Stimulated activated CD8-positive, alpha-beta memory T cell treated with anti-CD3 and anti-CD28 coated beads, Interleukin-15, amount 100 ng/mL, for 1 hour (primary cell): ENCODE results near the gene BICD1.

Source experiments
- DNase-seq: peaks from one replicate; pipeline ENCODE4 v3.0.0-alpha.2; 2020; ENCODE audit warnings: low read depth

The BICD1 gene

DNA sequence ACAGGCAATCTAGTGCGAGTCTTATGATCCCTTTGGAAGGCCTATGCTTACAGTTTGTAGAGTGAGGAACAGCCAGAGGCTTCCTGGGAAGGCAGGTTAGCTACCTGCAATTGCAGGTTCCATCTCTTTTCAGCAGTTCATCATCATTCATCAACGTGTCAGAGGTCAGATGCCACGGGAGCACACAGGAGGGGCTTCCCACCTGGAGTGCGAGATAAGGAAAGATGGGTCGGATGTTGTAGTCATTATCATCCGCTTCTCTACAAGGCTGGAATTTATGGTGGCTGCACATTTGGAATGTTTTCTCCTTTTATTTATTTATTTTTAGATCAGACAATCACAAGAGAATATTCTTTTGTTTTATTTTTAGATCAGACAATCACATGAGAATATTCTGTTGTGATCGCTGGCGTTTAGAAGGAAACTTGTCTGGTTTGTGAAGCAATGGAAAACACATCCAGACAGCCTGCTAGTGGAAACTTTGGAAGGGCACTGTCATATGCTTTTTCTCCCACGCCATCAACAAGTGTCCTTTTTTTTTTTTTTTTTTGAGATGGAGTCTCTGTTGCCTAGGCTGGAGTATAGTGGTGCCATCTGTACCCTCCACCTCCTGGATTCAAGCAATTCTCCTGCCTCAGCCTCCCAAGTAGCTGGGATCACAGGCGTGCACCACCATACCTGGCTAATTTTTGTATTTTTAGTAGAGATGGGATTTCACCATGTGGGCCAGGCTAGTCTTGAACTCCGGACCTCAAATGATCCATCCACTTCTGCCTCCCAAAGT, 1.9 kb upstream of the BICD1 start:
- no peak for DNase-seq

DNA sequence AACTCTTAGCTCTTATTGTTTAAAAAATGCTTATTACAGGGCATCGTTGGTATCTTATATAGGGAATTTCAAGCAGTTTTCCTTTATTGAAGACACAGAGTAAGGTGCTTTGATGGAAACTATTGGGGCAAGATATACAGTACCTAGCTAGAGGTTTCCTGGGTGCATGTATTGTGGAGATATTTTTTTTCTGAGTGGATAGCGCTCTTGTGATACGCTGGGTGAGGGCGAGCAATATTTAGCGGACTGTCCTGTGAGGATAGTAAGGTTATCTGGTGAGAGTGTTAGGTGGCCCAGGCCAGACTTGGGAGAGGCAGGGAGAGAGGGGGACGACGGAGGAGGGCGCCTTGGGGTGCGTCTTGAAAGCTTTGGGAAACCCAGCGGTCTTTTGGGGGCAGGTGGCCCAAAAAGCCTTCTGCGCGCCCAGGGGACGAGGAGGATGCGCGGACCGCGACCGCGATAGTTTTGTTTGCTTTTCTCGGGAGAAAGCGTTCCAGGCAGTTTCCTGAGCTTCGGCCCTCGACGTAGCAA, 596 bp upstream of the BICD1 start:
- DNase-seq, result no peak

DNA sequence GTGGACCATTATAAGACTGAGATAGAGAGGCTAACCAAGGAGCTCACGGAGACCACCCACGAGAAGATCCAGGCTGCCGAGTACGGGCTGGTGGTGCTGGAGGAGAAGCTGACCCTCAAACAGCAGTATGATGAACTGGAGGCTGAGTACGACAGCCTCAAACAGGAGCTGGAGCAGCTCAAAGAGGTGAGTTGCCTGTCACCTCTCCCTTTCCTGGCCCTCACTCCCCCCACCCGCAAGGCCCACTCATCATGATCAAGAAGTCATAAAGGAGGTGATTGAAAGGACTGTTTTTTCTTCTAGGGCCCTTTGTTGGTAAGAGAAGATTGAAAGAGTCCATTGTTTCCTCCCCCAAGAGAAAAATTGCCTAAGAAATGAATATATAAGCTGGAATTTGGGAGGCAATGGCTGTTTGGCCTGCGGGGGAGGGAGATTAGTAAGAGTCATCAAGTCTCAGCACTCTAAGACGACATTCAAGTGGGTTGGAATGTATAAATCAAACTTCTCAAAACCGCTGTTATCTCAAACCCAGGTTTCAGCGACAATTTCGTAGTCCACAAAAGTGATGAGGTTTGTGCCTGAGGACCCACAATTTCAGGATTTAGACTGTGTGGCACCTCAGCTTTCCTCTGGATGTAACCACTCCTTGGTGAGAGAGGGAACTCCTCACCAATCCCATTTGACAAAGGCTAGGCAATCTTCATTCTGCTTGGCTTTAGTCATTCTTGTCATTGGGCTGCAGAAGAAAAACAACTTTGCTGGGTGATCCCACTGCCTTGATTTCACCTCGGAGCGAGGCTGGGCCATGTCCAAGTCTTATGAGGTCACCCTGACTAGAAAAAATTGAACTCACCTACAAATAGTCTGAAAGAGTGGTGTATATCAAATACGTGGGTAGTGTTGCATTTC, 966 bp downstream of the BICD1 start:
- no peak for DNase-seq

DNA sequence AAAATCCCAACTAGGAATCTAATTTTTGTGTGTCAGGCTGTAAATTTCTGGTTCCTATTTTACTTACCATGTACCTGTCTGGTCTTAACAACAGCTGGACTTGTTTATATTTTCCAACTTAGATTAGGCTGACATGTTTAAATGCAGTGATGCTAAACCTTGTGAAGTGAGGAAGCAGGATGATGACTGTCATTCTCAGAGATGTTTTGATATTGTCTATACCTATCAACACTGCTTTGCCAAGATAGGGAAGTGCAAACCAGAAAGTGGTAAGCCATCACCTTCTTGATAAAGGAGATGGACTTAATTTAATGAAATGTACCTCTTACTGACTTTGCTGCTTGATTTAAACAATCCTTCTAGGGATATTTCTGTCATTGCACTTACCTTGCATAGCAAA, 2.1 kb downstream of the BICD1 start:
- no peak for DNase-seq

DNA sequence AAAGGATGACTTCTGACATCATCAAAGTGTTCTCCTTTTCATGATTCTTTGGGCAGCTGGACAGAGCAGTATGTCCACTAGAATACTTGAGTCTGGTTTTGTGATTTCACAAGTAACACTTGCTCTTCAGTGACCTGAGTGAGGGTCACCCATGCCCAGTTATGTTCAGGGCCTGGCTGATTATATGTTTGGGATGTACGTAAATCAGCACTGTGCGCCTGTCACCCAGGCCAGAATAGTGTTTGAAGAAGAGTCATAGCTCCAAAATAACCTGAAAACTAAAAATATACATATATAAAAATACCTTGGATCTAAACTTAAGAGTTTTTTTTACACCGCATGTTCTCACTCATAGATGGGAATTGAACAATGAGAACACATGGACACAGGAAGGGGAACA, 3.8 kb downstream of the BICD1 start:
- no peak for DNase-seq

DNA sequence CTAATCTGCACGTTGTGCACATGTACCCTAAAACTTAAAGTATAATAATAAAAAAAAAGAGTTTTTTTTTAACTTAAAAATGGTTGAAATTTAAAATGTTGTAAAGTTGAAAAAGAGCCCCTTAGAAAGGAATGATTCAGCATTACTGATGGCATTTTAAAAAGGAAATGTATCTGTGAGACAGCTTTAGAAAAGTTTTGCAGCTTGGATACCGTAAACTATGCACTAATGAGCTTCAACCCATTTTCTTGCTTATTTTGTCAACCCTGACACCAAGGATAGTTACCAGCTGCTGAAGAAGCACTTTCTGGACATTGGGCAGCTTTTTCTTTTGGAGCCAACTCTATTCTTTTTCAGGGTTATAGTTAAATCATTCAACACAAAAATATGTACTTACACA, 4.3 kb downstream of the BICD1 start:
- DNase-seq, result no peak

DNA sequence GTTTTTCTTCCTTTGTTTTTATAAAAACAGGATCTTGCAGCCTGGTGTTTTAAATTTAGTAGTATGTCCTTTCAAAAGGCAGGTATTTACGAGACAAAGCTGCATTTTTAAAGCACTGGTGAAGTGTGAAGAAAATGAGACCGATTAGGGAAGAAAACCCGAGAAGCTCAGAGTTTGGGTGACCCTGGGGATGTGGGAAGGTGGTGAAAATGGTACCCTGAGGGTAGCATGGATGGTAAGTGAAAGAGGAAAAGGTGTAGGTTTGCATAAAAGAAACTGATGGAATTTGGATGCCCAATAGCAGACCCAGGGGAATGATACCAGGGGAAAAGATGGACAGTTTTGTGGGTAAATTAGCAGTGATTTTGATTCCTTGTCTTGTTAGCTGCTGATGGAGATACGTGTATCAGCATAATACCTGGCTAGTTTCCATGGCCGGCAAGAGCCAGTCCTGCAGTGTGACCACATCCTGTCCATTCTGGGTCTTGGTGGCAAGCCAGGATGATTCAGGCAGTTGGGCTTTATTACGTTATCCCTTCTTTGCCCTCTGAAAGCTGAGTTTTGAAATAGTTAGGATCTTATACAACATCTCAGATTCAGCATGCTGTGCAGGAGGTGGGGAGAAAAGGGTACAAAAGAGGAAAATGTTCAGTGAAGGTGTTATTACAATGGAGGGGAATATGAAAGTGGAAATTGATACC, 8.9 kb downstream of the BICD1 start:
- DNase-seq, result no peak

DNA sequence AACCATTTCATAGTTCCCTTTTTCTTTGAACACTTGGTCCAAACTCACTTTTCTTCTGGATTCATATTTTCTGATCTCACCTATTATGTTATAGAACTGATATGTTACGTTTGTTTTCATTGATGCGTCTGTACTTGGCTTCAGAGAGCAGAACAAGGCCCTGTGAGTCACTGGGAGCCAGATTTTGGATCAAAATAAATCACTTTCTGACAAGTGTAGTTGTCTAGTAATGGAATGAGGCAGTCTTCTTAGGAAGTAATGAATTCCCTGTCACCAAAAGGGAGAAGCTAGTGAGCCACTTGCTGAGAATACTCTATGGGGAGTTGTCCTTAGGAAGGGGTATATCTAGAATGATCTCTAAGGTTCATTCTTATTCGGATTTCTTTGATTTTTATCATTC, 10.2 kb downstream of the BICD1 start:
- DNase-seq, result no peak

DNA sequence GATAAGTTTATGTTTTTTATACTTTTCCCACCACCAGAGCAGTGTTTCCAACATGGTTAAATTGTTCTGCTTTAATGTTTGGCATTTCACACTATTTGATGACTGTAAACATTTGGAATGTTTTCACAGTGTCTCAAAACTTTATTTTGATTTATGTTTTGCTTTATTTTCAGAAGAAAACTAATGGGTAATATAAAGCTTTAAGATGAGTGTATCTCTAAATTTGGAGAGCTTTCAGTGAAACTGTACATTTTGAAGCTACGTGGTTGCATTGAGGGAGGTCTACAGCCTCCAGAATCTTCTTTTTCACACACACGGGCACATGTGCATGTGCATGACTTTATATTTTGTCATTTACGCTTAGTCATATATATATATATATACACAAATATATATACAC, 10.7 kb downstream of the BICD1 start:
- DNase-seq, result no peak

DNA sequence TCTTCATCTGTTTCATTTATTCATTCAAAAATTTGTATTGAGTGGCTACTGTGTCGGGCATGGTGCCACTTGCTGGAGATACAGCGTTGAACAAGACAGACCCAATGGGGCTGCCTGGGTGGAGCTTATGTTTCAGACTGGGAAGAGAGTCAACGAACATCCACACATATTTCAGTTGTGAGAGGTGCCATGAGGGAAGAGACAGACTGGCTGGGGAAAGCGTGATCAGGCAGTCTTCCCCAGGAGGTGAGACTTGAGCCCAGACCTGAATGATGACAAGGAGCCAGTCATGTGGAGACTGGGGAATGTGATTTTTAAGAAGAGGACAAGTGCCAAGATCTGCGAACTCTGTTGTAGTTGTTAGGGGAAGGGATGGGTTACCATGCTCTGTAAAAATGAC, 12.2 kb downstream of the BICD1 start:
- no peak for DNase-seq

DNA sequence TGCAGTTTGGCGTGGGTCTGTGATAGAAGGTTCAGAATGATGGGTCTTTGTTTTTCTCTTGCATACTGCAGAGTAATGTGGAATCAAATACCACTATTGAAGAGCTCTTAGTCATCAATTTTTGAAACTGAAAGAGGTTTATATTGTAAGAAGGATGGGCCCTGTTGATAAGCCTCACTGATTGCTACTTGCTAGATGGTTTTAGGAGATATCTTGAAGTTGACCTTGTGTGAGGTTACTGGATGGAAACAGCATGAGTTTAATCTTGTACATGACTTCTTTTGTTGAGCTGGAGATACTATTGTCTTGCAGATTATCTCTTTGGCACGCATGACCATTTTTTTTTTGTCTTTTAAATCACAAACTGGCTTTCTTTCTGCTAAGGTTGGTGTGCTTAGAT, 13.8 kb downstream of the BICD1 start:
- no peak for DNase-seq

DNA sequence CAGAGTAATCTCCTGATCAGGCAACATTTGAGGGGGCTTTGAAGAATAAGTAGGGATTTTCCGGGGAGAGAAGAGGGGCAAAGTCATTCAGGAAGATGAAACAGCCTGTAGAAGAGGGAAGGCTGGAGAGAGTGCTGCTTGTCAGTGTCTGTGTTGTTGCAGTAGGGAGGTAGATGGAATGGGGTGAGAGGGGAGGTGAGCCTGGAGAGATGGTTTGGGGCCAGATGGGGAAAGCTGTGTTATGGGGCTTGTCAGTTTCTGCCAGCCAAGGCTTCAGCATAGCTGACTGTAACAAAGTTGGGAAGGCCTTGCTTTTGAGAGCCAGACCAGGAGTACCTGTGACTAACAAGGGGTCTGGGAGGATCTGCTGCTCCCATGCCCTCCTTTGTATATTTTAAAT, 18.0 kb downstream of the BICD1 start:
- DNase-seq, result no peak

DNA sequence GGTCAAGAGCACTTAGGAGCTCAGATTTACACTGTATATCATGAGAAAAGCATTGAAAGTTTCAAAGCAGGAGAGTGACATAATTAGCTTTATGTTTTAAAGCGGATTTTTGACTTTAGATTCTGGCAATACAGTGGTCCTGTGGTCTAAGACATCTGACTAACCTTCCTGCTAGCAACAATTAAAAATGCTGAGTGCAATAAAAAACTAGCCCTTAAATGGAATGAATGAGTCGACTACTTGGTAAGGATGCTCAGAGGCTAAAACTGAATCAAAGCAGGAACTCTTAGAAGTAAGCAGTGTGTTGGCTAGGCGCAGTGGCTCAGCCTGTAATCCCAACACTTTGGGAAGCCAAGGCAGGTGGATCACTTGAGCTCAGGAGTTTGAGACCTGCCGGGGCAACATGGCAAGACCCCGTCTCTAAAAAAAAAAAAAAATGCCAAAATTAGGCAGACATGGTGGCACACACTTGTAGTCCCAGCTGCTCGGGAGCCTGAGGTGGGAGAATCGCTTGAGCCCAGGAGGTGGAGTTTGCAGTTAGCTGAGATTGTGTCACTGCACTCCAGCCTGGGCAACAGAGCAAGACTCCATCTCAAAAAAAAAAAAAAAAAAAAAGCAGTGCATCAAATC, 18.9 kb downstream of the BICD1 start:
- no peak for DNase-seq

DNA sequence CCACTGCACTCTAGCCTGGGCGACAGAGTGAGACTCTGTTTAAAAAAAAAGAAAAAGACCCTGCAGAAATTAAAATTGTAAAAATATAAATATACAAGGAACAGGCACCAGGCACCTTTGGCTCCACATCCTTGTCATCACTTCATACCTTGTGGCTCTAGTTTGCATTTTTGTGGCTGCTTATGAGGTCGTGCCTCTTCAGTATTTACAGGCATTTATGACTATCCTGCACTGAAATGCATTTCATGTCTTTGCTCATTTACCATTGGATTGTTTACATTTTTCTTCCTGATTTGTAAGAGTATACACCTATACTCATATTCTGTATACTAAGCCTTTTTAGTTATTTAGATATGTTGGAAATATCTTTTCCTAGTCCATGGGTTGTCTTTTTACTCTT, 20.1 kb downstream of the BICD1 start:
- no peak for DNase-seq

DNA sequence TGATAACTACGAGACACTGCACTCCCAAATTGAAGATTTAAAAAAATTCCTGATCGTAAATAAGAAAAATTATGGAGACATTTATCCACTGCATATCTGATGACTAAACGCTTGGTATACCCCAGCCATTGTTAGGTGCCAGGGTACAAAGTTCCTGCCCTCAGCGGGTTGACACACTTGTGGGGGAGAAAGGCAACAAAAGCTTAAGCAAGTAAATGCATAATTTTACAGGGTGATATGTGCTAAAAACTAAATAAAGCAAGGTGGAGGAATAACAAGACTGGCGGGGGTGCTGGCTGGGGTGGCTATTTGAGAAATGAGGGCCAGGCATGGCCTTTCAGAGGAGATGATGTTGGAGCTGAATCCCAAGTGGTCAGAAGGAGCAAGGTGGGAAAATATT, 25.0 kb downstream of the BICD1 start:
- DNase-seq, result no peak

DNA sequence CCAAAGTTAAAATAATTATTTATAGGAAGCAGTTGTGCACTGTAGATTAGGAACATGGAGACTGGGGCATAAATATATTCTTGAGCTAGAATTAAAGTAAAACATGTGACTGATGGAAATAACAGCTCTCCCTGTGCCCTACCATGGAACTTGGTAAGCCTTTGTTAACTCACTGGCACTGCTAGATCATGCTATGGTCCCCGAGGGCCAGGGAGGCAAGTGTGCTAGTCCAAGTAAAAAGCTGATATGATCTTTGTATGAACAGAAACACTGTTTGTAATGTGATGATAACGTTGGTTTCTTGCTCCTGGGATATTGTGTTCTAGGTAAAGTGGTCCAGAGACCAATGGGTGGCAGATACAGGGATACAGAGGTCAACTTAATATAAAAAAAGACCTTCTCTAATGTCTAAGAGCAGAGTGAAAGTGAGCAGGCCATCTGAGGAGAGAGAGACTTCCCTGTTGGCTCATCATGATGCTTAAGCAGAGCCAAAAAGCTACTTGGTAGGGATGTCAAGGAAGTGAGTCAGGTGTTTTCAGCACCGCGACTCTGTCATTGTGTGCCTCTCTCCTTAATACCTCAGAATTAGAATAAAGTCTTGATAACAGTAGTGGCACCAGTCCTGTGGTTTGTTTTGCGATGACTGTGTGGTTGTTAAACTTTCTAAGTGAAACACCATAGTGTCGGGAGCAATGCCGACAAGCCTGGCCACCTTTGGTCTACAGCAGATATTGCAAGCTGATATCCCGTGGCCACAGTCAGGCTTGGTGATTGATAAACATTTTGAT, 27.6 kb downstream of the BICD1 start:
- no peak for DNase-seq

DNA sequence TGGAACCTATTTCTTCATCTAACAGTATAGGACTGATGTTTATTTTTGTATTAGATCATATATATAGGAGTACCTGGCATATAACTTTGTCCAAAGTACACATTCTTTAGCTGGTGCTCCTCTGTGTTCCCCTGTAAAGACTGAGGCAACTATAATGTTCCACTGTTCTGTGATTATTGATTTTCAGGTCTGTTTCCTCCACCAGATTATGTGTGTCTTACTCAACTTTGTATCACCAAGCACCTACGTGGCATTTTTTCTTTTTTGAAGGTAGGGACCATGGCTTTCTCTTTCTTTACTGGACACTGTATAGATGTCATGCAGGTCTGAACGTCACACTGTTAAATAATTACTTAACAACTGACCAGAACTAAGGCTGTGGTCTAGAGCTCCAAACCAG, 29.3 kb downstream of the BICD1 start:
- DNase-seq, result no peak

DNA sequence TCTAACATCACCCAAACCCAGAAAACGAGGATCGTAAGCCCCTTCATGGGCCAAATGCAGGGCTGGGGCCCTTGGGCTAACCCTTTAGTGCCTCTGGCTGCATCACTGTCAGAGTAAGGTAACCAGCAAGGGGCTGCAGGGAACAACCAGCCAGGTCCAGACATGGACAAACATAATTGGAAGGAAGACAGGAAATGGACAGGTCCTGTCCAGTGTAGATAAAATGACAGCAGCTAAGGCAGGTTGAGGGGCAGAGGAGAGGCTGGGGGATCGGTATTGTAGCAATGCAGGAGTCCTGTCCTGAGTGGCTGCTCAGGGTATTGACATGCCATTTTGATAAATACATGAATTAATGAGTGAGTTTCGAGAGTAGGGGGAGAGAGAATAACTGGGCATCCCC, 29.8 kb downstream of the BICD1 start:
- DNase-seq, result no peak

DNA sequence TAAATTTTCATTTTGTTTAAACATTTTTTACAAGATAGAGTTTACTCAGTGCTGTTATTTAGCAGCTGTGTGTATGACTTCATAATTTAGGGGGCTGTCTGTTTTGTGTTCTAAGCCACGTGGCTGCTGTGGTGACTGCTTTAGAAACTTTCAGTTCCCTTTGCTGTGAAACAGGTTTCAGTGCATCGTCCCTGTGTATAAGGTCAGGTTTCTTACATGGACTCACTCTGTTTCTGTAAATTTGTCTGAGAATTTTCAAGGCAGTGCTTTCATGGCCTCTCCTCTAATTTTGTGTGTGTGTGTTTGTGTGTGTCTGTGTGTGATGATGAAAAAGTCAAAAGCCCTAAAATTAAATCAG, 32.4 kb downstream of the BICD1 start:
- DNase-seq, result no peak

DNA sequence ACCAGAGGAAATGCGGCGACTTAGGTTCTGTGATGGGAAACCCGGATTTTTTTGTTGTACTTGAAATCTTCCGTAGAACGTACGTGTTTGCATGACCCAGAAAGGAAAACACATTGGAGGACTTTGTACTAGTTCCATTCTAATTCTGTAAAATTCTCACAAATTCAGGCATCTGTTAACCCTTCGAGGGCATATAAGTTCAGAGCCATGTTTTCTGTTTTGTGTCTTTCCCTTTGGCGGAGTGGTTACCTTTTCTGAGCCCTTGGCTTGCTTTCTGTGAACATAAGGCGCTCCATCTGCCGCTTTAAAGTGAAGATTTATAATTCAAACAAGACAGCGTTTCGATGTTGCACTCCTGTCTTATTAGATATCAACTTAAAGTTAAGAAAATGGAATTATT, 34.2 kb downstream of the BICD1 start:
- DNase-seq, result no peak

DNA sequence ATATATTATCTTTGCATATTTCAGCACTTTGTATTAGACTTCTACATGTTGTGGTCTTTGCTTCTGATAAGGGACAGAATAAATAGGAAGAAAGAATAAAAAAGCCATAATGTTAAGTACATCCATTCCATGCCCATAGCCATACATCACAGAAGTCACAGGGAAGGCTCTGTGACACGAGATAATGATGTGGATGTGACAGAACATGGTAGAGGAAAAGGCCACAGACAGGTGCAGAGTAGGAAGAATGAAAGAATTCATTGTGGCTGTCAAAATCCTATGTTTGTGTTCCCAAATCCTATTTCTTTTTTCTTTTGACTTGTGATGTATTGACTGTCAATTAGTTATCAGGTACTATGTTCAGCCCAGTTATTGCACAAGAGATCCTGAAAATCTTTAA, 38.4 kb downstream of the BICD1 start:
- DNase-seq, result no peak
